ENCODE measurements around the gene KRCC1. TPM values are rescaled to one million over a fixed set of nuclear protein-coding genes. Genes with fewer than 3 reads are reported as not detected.

The KRCC1 gene
- total RNA-seq, 1 donor from 2014 or later: 33.9 TPM

DNA sequence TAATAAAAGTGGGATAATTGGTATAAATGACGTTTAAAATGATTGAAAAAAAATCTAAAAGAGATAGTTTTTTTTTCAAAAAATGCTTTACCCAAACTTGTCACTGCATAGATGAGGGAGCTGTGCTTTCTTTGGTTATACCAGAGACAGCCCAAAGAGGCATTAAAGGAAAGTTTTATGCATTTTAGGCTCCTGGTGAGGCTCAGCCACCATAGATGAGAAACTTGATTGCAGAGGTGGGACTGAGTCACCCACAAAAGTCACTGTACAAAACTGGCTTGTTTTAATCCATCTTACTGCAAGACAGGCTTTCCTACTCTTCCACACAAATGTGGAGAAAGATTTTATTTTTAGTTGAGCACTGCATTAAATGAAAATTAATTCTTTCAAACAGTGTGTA lies 14.5 kb upstream of the KRCC1 start:
- Histone ChIP-seq H3K4me3 (no peak overlapping the region), H3K4me2 (no peak overlapping the region), H3K79me2 (ENCODE audit: low read depth) (no peaks in the 10 kb centered on the region), H4K20me1 (ENCODE audit: low read depth) (no peaks in the 10 kb centered on the region), H3F3A (ENCODE audit: low read depth) (no peaks in the 10 kb centered on the region), H3K36me3 (no peaks in the 10 kb centered on the region), H3K27ac (no peak overlapping the region), H3K9me3 (ENCODE audit: low read depth) (no peaks in the 10 kb centered on the region), H3K27me3 (no peaks in the 10 kb centered on the region), H3K9ac (no peak overlapping the region), H2AFZ (replicated peaks) (no peak overlapping the region), H3K4me1 (no peaks in the 10 kb centered on the region)
- Mint-ChIP-seq H3K27me3 (ENCODE audit: insufficient read depth, low read depth) (peaks cover 7% of the 10 kb centered on the region), H3K27ac (no peak overlapping the region), H3K36me3 (peaks cover 1% of the 10 kb centered on the region), H3K9me3 (peaks cover 3% of the 10 kb centered on the region), H3K4me3 (no peak overlapping the region), H3K4me1 (peaks cover 17% of the 10 kb centered on the region)
- TF ChIP-seq EZH2phosphoT487 (IDR thresholded peaks at IDR 0.05) (no peak), EZH2 (IDR thresholded peaks at IDR 0.05) (no peak)
- TF ChIP-seq, protein P1, sequence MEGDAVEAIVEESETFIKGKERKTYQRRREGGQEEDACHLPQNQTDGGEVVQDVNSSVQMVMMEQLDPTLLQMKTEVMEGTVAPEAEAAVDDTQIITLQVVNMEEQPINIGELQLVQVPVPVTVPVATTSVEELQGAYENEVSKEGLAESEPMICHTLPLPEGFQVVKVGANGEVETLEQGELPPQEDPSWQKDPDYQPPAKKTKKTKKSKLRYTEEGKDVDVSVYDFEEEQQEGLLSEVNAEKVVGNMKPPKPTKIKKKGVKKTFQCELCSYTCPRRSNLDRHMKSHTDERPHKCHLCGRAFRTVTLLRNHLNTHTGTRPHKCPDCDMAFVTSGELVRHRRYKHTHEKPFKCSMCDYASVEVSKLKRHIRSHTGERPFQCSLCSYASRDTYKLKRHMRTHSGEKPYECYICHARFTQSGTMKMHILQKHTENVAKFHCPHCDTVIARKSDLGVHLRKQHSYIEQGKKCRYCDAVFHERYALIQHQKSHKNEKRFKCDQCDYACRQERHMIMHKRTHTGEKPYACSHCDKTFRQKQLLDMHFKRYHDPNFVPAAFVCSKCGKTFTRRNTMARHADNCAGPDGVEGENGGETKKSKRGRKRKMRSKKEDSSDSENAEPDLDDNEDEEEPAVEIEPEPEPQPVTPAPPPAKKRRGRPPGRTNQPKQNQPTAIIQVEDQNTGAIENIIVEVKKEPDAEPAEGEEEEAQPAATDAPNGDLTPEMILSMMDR (IDR thresholded peaks at IDR 0.05): no peak
- DNase-seq (ENCODE audit: low spot score): no peak

DNA sequence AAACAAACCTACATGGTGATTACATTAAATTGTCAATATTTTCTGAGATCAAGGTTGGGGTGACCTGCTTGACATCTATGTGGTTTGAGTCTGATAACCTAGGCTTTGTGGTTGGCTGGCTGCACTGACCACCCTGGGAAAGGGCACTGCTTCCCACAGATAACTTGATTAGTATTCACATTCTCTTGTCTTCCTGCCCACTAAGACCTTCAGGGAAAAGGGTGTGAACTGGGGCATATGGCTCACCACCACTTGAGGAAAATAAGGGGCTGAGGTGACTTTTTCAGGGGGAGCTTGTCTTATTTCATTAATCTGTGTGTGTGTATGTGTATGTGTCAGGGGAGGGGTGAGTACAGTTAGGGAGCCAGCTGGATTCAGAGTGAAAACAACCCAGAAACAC lies 13.5 kb upstream of the KRCC1 start:
- no peaks in the 10 kb centered on the region for H3K79me2 ChIP-seq (ENCODE audit: low read depth)
- H2AFZ ChIP-seq (replicated peaks): no peak overlapping the region
- no peaks in the 10 kb centered on the region for H4K20me1 ChIP-seq (ENCODE audit: low read depth)
- H3K9ac ChIP-seq: no peak overlapping the region
- no peaks in the 10 kb centered on the region for H3F3A ChIP-seq (ENCODE audit: low read depth)
- TF ChIP-seq EZH2phosphoT487 (IDR thresholded peaks at IDR 0.05): no peak
- no peak for TF ChIP-seq EZH2 (IDR thresholded peaks at IDR 0.05)
- TF ChIP-seq, protein P1 (IDR thresholded peaks at IDR 0.05): no peak
- DNase-seq (ENCODE audit: low spot score): no peak
- Mint-ChIP-seq H3K27me3 (ENCODE audit: insufficient read depth, low read depth) (peaks cover 7% of the 10 kb centered on the region), H3K36me3 (peaks cover 1% of the 10 kb centered on the region), H3K27ac (no peak overlapping the region), H3K9me3 (peaks cover under 1% of the 10 kb centered on the region), H3K4me3 (no peak overlapping the region), H3K4me1 (peaks cover 17% of the 10 kb centered on the region)
- H3K27ac ChIP-seq: no peak overlapping the region
- no peaks in the 10 kb centered on the region for H3K27me3 ChIP-seq
- no peaks in the 10 kb centered on the region for H3K9me3 ChIP-seq (ENCODE audit: low read depth)
- no peak overlapping the region for H3K4me3 ChIP-seq
- H3K36me3 ChIP-seq: no peaks in the 10 kb centered on the region
- no peak overlapping the region for H3K4me2 ChIP-seq
- no peaks in the 10 kb centered on the region for H3K4me1 ChIP-seq

DNA sequence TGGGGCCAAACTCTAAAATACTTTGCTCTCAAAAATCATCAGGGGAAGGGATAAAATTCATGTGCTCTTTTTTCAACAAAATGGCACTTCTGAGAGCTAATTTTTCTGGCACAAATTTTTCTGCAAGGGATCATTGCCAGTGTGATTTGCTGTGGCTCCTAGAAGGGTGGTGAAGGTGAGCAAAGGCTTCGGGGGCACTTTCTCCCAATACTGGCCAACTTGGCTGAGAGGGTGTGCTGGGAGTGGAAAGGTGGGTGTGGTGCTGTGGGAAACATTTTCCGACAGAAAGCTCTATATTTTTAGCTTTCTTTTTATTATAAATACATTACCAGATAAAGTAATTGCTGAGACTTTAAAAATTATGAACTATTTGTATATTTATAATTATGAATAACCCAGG lies 12.5 kb upstream of the KRCC1 start:
- Mint-ChIP-seq H3K27me3 (ENCODE audit: insufficient read depth, low read depth) (peaks cover 7% of the 10 kb centered on the region), H3K36me3 (no peaks in the 10 kb centered on the region), H3K4me1 (peaks cover 17% of the 10 kb centered on the region), H3K27ac (no peak overlapping the region), H3K4me3 (no peak overlapping the region), H3K9me3 (no peaks in the 10 kb centered on the region)
- no peaks in the 10 kb centered on the region for H3K36me3 ChIP-seq
- H3K4me2 ChIP-seq: no peak overlapping the region
- no peaks in the 10 kb centered on the region for H3F3A ChIP-seq (ENCODE audit: low read depth)
- no peak for TF ChIP-seq EZH2phosphoT487 (IDR thresholded peaks at IDR 0.05)
- no peak for TF ChIP-seq EZH2 (IDR thresholded peaks at IDR 0.05)
- TF ChIP-seq, protein P1 (IDR thresholded peaks at IDR 0.05): no peak
- no peaks in the 10 kb centered on the region for H4K20me1 ChIP-seq (ENCODE audit: low read depth)
- no peak overlapping the region for H2AFZ ChIP-seq (replicated peaks)
- no peaks in the 10 kb centered on the region for H3K27me3 ChIP-seq
- no peak overlapping the region for H3K4me3 ChIP-seq
- no peaks in the 10 kb centered on the region for H3K4me1 ChIP-seq
- DNase-seq (ENCODE audit: low spot score): no peak
- no peaks in the 10 kb centered on the region for H3K79me2 ChIP-seq (ENCODE audit: low read depth)
- no peaks in the 10 kb centered on the region for H3K9me3 ChIP-seq (ENCODE audit: low read depth)
- H3K27ac ChIP-seq: no peak overlapping the region
- no peak overlapping the region for H3K9ac ChIP-seq
